ENCODE data around the gene MICB. TPM values are rescaled to one million over a fixed set of nuclear protein-coding genes. Genes with fewer than 3 reads are reported as not detected.

MICB gene
- total RNA-seq, 1 donor from 2014 or later = 0.31 TPM

DNA sequence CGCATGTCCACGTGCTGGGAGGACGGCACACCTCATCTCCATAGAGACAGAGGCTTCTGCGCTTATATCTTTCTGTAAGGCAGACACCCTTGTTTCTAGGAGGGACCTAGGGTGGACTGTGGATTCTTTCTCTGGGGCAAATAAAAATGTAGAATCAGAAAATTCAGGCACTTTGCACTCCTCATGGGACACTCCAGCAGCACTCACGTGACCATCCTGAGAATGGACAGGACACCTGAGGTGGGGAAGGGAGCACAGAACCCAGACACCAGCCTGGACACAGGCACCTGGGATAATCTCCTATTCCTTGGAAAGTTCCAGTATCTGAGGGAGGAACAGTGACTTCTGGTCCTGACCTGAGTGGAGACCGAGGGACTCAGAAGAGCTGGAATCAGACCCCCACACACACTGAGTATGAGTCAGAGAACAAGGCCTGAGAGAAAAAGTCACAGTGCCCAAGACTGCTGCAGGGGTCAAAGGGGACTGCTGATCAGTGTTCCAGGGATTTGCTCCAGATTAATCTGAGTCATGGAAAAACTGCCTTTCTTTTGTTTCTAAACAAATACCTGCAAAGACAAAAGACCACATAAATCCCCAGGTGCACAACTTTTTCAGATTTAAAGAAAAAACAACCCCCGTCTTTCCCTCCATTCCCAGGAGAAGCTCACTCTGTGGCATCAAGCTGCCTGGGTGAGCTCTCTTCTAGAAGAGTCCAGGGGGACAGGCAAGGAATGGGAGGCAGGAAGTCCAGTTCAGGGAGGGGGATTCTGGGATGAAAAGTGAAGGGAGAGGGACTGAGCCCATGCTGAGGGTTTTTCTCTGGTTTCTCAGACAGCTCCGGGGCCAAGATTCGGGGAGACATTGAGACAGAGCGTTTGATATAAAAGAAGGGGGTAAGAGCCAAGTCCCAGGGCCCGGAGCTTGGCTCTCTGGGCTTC, 35.6 kb upstream of the MICB start:
- H3K27ac Mint-ChIP-seq = no peak overlapping the region
- H3K4me1 Mint-ChIP-seq = peaks cover 9% of the 10 kb centered on the region
- H3K36me3 Mint-ChIP-seq = no peaks in the 10 kb centered on the region
- peak overlapping the region; percentile 75 for H3K4me3 Mint-ChIP-seq
- peaks cover 33% of the 10 kb centered on the region for H3K27me3 Mint-ChIP-seq (ENCODE audit: low read depth)
- H3K9me3 Mint-ChIP-seq = no peaks in the 10 kb centered on the region
- DNase-seq (ENCODE audit: low spot score in 2 of 2, unreplicated experiment in 2 of 2) = no peak
- TF ChIP-seq, protein P1, sequence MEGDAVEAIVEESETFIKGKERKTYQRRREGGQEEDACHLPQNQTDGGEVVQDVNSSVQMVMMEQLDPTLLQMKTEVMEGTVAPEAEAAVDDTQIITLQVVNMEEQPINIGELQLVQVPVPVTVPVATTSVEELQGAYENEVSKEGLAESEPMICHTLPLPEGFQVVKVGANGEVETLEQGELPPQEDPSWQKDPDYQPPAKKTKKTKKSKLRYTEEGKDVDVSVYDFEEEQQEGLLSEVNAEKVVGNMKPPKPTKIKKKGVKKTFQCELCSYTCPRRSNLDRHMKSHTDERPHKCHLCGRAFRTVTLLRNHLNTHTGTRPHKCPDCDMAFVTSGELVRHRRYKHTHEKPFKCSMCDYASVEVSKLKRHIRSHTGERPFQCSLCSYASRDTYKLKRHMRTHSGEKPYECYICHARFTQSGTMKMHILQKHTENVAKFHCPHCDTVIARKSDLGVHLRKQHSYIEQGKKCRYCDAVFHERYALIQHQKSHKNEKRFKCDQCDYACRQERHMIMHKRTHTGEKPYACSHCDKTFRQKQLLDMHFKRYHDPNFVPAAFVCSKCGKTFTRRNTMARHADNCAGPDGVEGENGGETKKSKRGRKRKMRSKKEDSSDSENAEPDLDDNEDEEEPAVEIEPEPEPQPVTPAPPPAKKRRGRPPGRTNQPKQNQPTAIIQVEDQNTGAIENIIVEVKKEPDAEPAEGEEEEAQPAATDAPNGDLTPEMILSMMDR (IDR thresholded peaks at IDR 0.05; ENCODE audit: unreplicated experiment) = no peak

DNA sequence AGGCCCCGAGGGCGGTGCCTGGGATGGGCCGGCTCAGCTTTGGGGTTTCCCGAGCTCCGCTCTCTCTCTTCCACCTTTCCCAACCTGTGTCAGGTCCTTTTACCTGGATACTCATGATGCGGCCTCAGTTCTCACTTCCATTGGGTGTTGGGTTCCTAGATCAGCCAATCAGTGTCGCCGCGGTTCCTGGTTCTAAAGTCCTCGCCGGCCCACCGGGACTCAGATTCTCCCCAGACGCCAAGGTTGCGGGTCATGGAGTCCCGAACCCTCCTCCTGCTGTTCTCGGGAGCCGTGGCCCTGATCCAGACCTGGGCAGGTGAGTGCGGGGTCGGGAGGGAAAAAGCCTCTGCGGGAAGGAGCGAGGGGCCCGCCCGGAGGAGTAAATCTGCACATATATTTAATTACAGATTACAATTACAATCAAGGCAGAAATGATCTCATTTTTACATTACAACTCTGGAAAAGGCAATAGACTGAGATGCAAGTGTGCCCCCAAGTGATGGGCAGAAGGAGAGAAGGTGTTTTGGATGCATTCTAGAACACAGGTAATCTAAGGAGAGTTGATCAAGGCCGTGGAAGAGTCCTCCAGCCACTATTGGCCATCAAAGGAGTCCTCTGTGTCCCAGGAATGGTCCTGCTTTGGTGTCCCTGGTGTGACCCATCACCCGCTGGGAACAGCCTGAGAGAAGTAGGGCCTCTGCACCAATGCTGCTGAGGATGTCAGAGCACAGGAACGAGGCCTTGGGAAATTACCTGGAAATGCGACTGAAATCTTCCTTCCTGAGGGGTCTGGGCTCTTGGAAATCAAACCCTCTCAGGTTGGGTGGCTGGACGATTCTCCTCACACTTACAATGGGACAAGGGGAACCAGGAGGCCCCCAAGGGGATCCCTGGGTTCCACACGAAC, 34.7 kb upstream of the MICB start:
- H3K27me3 Mint-ChIP-seq (ENCODE audit: low read depth) = peaks cover 32% of the 10 kb centered on the region
- H3K9me3 Mint-ChIP-seq = no peaks in the 10 kb centered on the region
- peak; percentile 65 to 90 for DNase-seq (ENCODE audit: low spot score in 2 of 2, unreplicated experiment in 2 of 2)
- H3K4me3 Mint-ChIP-seq = peak overlapping the region; percentile 75
- peak overlapping the region; percentile 56 for H3K27ac Mint-ChIP-seq
- H3K36me3 Mint-ChIP-seq = no peaks in the 10 kb centered on the region
- TF ChIP-seq, protein P1 (IDR thresholded peaks at IDR 0.05; ENCODE audit: unreplicated experiment) = no peak
- peaks cover 9% of the 10 kb centered on the region for H3K4me1 Mint-ChIP-seq

DNA sequence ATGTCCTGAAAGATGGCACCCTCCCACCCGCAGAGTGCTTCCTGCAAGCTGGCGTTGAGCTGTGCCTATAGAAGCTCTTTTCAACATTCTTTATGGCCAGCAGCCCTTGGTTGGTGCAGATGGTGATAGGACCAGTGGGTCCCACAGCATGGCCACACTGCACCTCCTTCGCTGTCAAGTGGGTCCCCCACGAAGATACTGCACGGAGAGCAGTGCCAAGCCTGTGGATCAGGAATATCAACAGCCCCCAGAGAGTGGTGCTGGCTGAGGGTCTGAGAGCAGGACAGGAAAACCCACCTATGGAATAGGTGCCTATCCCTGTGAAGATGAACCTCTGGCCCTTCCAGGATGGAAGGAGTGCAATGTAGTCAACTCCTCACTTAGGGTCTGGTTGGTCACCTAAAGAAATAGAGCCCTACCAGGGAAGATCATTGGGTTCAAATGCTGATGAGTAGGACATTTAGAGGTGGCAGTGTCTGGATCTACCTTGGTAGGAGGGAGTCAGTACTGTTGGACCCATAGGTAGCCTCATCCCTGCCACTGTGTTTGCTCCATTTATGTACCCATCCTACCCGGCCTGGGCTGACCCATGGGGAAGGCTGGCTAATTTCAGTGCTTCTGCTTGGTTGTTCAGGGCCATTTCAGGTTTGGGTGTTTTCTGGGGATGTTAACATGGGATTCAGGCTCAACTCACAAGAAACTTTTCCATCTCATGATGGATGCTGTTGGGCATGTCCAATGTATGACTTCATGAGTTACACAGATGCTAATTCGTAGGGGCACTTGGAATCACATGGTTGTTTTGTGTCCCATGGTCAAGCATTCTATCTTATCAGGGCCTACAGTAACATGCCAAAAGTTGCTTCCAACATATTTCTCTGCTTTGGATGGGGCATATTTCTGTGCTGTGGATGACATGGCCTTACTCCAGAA, 33.4 kb upstream of the MICB start:
- no peak for DNase-seq (ENCODE audit: low spot score in 2 of 2, unreplicated experiment in 2 of 2)
- H3K36me3 Mint-ChIP-seq = no peaks in the 10 kb centered on the region
- no peak overlapping the region for H3K27ac Mint-ChIP-seq
- H3K27me3 Mint-ChIP-seq (ENCODE audit: low read depth) = peaks cover 33% of the 10 kb centered on the region
- TF ChIP-seq, protein P1 (IDR thresholded peaks at IDR 0.05; ENCODE audit: unreplicated experiment) = no peak
- H3K9me3 Mint-ChIP-seq = no peaks in the 10 kb centered on the region
- H3K4me3 Mint-ChIP-seq = no peak overlapping the region
- peaks cover 9% of the 10 kb centered on the region for H3K4me1 Mint-ChIP-seq

DNA sequence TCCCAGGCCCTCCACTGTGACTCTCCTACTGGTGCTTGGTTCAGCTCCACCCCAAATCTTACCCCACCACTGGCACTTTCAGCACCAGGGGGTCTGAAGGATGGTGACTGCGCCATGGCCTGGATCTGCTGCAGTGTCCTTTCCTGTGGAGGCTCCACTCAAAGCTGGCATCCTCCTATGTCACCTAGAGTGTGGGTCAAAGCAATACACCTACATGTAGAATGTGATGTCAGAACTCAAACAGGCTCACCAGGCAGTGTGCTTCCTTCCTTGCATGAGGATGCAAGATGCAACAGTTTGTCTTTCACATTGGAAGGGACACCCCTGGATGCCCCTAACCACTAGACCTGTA, 32.8 kb upstream of the MICB start:
- no peak overlapping the region for H3K27ac Mint-ChIP-seq
- H3K9me3 Mint-ChIP-seq = no peaks in the 10 kb centered on the region
- H3K4me3 Mint-ChIP-seq = no peak overlapping the region
- TF ChIP-seq, protein P1 (IDR thresholded peaks at IDR 0.05; ENCODE audit: unreplicated experiment) = no peak
- peaks cover 9% of the 10 kb centered on the region for H3K4me1 Mint-ChIP-seq
- peaks cover 39% of the 10 kb centered on the region for H3K27me3 Mint-ChIP-seq (ENCODE audit: low read depth)
- H3K36me3 Mint-ChIP-seq = no peaks in the 10 kb centered on the region
- DNase-seq (ENCODE audit: low spot score in 2 of 2, unreplicated experiment in 2 of 2) = no peak

DNA sequence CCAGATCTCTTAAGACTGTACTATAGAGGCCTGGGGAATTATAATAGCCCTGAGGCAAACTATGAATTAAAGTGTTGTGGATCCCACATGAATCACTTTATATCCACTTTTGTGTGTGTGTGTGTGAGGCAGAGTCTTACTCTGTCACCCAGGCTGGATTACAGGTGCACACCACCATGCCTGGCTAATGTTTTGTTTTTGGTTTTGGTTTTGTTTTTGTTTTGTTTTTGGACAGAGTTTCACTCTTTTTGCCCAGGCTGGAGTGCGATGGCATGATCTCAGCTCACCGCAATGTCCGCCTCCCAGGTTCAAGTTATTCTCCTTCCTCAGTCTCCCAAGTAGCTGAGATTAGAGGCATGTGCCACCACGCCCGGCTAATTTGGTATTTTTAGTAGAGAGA, 32.2 kb upstream of the MICB start:
- Mint-ChIP-seq H3K36me3 (no peaks in the 10 kb centered on the region), H3K27me3 (ENCODE audit: low read depth) (peaks cover 44% of the 10 kb centered on the region), H3K4me1 (peaks cover 9% of the 10 kb centered on the region), H3K27ac (no peak overlapping the region), H3K4me3 (no peak overlapping the region), H3K9me3 (no peaks in the 10 kb centered on the region)
- TF ChIP-seq, protein P1 (IDR thresholded peaks at IDR 0.05; ENCODE audit: unreplicated experiment) = no peak
- DNase-seq (ENCODE audit: low spot score in 2 of 2, unreplicated experiment in 2 of 2) = no peak
